SK-N-SH (cell line): ENCODE results near the gene C20orf141.

Experiments used
- CTCF ChIP-seq: fragments of 200-600 bp; sonication (generic); IDR thresholded peaks from 2 replicates; pipeline ENCODE4 v1.6.1; 2017; ENCODE audit warnings: antibody characterized with exemption, mild to moderate bottlenecking, moderate library complexity
- EZH2phosphoT487 ChIP-seq: fragments of 200-600 bp; sonication (generic); IDR thresholded peaks from 2 replicates; pipeline ENCODE4 v1.6.1; 2017; ENCODE audit warnings: low read depth, mixed run types, mild to moderate bottlenecking, antibody characterized with exemption, moderate library complexity, borderline replicate concordance
- POLR2AphosphoS5 ChIP-seq: IDR thresholded peaks from 2 replicates; pipeline ENCODE4 v1.6.1; 2012; ENCODE audit warnings: low read depth, low read length
- TAF1 ChIP-seq: IDR thresholded peaks from 2 replicates; pipeline ENCODE4 v1.6.1; 2012; ENCODE audit warnings: low read depth, mild to moderate bottlenecking, low read length, moderate library complexity, borderline replicate concordance
- TCF12 ChIP-seq: IDR thresholded peaks from 2 replicates; pipeline ENCODE4 v1.4.0; 2012
- ZBTB33 ChIP-seq: IDR thresholded peaks from 2 replicates; pipeline ENCODE4 v1.4.0; 2012; ENCODE audit warnings: low read depth, borderline replicate concordance
- TF ChIP-seq, protein P1 (sequence below): IDR thresholded peaks from 2 replicates; pipeline ENCODE4; 2012

DNA sequence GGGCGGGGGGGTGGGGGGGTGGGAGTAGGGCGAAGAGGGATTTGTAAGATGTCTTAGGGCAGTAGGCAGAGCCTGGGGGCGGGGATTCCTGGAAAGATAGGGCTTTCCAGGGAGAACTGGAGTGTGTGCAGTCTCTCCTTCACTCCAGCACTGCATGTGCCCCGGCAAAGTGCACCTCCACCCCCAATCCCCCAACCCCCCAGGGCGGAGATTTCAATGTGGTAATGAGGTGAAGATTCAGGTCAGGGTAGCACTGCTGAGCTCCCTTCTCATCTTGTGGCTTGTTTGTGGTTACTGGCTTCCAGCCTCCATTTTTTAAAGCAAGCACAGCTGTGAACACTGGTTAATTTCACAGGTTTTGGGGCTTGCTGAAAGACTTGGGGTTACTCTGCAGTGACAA lies 7.3 kb downstream of the C20orf141 start:
- TF ChIP-seq ZBTB33 (no peak), CTCF (no peak), POLR2AphosphoS5 (no peak), TCF12 (peak; percentile 31; the same call in 1 of the 2 replicates), EZH2phosphoT487 (no peak), TAF1 (no peak)
- TF ChIP-seq, protein P1, sequence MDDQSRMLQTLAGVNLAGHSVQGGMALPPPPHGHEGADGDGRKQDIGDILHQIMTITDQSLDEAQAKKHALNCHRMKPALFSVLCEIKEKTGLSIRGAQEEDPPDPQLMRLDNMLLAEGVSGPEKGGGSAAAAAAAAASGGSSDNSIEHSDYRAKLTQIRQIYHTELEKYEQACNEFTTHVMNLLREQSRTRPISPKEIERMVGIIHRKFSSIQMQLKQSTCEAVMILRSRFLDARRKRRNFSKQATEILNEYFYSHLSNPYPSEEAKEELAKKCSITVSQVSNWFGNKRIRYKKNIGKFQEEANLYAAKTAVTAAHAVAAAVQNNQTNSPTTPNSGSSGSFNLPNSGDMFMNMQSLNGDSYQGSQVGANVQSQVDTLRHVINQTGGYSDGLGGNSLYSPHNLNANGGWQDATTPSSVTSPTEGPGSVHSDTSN: no peak
